Glutamatergic neuron (in vitro differentiated cells): Measurements from ENCODE around the gene LCE4A. TPM values are rescaled to one million over a fixed set of nuclear protein-coding genes. Genes with fewer than 3 reads are reported as not detected.

Source experiments
- DNase-seq: peaks from one replicate; pipeline ENCODE4 v3.0.0; 2022
- H3K27ac Mint-ChIP-seq: one replicate; pipeline ENCODE4 v1.8.0; 2020; ENCODE audit warnings: mild to moderate bottlenecking, mixed read lengths, inconsistent platforms; ENCODE audit not compliant: unreplicated experiment
- H3K27me3 Mint-ChIP-seq: one replicate; pipeline ENCODE4 v1.8.0; 2020; ENCODE audit warnings: mild to moderate bottlenecking, moderate library complexity, mixed read lengths, inconsistent platforms; ENCODE audit not compliant: unreplicated experiment
- H3K36me3 Mint-ChIP-seq: one replicate; pipeline ENCODE4 v1.8.0; 2020; ENCODE audit warnings: mild to moderate bottlenecking, mixed read lengths, inconsistent platforms; ENCODE audit not compliant: unreplicated experiment
- H3K4me1 Mint-ChIP-seq: one replicate; pipeline ENCODE4 v1.8.0; 2020; ENCODE audit warnings: mild to moderate bottlenecking, low read depth, mixed read lengths, inconsistent platforms; ENCODE audit not compliant: unreplicated experiment
- H3K4me3 Mint-ChIP-seq: one replicate; pipeline ENCODE4 v1.8.0; 2020; ENCODE audit warnings: mild to moderate bottlenecking, mixed read lengths, inconsistent platforms; ENCODE audit not compliant: unreplicated experiment
- H3K9me3 Mint-ChIP-seq: one replicate; pipeline ENCODE4 v1.8.0; 2020; ENCODE audit warnings: mild to moderate bottlenecking, moderate library complexity, mixed read lengths, inconsistent platforms; ENCODE audit not compliant: unreplicated experiment
- total RNA-seq: library from RNA; stranded (reverse); fragmentation: NEBNext Ultra II Directional; extraction: Animal tissue kit (Norgen Biotek cat#: 25700); gene quantifications from one replicate; pipeline ENCODE4 v1.2.1, GENCODE V29; 2021; ENCODE audit not compliant: unreplicated experiment
- TF ChIP-seq, protein P1 (sequence below): fragments of 200-600 bp; sonication (generic); IDR thresholded peaks from one replicate; pipeline ENCODE4 v1.5.0; 2021; ENCODE audit not compliant: partially characterized antibody, unreplicated experiment

Gene LCE4A
- total RNA-seq, 1 donor from 2014 or later = not detected

DNA sequence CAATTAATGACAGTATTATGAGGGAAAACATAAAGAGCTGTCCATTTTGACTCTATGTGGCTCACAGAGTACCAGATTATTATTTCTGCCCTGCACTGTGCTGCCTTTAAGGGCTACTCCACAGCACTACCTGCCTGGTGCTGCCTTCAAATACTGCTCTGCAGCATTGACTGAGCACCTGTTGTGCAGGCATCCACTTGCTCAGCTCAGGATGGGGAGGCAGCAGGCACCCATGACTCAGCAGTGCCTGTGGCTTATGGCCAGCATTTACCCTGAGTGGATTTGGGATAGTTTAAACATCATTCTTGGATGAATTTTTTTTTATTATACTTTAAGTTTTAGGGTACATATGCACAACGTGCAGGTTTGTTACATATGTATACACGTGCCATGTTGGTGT, 48.9 kb downstream of the LCE4A start:
- DNase-seq = no peak
- TF ChIP-seq, protein P1, sequence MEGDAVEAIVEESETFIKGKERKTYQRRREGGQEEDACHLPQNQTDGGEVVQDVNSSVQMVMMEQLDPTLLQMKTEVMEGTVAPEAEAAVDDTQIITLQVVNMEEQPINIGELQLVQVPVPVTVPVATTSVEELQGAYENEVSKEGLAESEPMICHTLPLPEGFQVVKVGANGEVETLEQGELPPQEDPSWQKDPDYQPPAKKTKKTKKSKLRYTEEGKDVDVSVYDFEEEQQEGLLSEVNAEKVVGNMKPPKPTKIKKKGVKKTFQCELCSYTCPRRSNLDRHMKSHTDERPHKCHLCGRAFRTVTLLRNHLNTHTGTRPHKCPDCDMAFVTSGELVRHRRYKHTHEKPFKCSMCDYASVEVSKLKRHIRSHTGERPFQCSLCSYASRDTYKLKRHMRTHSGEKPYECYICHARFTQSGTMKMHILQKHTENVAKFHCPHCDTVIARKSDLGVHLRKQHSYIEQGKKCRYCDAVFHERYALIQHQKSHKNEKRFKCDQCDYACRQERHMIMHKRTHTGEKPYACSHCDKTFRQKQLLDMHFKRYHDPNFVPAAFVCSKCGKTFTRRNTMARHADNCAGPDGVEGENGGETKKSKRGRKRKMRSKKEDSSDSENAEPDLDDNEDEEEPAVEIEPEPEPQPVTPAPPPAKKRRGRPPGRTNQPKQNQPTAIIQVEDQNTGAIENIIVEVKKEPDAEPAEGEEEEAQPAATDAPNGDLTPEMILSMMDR = no peak
- H3K4me3 Mint-ChIP-seq = no peak overlapping the region
- peaks cover 4% of the 10 kb centered on the region for H3K27me3 Mint-ChIP-seq
- H3K36me3 Mint-ChIP-seq = no peaks in the 10 kb centered on the region
- H3K4me1 Mint-ChIP-seq = no peaks in the 10 kb centered on the region
- H3K9me3 Mint-ChIP-seq = no peaks in the 10 kb centered on the region
- H3K27ac Mint-ChIP-seq = no peak overlapping the region

DNA sequence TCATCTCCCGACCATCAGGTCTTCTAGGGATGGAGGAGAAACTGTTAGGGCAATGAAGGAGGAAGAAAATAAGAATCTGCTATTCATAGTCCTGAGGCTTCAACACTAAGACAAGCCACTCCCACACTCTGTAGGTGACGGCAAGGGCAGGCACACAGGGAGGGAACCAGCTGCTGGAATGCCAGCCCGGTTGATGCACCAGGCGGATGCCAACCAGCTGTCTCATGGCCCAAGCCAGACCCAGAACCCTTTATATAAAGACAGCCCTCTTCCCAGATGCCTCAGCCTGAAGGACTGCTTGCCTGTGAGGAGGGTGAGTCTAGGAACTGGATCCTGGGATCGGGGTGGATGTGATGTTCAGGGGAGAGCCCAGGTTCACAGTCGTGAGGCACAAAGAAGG, 49.8 kb downstream of the LCE4A start, which contains the start of gene KPRP:
TSS of gene KPRP (plus strand) at position 279 of the 400 bp plus-strand sequence. CDS start 1,564 bp downstream, outside the sequence.
- no peak for DNase-seq
- Mint-ChIP-seq H3K27ac (no peak within 1 kb of the TSS), H3K27me3 (peaks cover 4% of the 10 kb centered on the region), H3K4me3 (no peak within 1 kb of the TSS), H3K36me3 (no peaks in the 10 kb centered on the region), H3K4me1 (no peaks in the 10 kb centered on the region), H3K9me3 (no peaks in the 10 kb centered on the region)
- TF ChIP-seq, protein P1 = no peak

DNA sequence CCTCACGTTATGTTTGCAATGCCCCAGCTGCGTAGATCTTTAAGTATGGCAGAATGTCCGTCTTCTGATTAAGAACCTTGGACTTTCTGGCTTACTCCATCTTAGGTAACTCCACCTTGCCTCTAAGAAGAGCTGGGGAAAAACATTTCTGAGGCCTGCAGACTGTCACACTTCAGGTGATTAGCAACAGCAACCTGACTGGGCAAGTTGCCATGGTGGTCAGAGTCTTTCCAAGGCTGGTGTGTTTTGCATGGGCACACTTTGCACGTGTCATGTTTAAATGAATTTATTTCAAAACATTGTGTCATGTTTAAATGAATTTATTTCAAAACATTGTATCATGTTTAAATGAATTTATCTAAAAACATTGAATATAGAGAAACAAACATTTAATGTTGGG, 50.7 kb downstream of the LCE4A start:
- Mint-ChIP-seq H3K27me3 (peaks cover 4% of the 10 kb centered on the region), H3K4me1 (no peaks in the 10 kb centered on the region), H3K27ac (no peak overlapping the region), H3K9me3 (no peaks in the 10 kb centered on the region), H3K4me3 (no peak overlapping the region), H3K36me3 (no peaks in the 10 kb centered on the region)
- no peak for DNase-seq
- TF ChIP-seq, protein P1 = no peak

Other genes with a start within 250 kb of the LCE4A start
- not detected for gene LCE5A, start 197.4 kb upstream of the LCE4A start, total RNA-seq
- not detected for gene CRCT1, start 193.7 kb upstream of the LCE4A start, total RNA-seq
- not detected for gene LCE3E, start 141.4 kb upstream of the LCE4A start, total RNA-seq
- gene LCE3D, start 127.6 kb upstream of the LCE4A start, total RNA-seq = not detected
- not detected for gene LCE3C, start 107.9 kb upstream of the LCE4A start, total RNA-seq
- gene LCE3B, start 94.3 kb upstream of the LCE4A start, total RNA-seq = not detected
- not detected for gene LCE3A, start 85.1 kb upstream of the LCE4A start, total RNA-seq
- gene LCE2D, start 44.8 kb upstream of the LCE4A start, total RNA-seq = not detected
- not detected for gene LCE2C, start 32.9 kb upstream of the LCE4A start, total RNA-seq
- gene LCE2B, start 22.0 kb upstream of the LCE4A start, total RNA-seq = not detected
- not detected for gene LCE2A, start 9.8 kb upstream of the LCE4A start, total RNA-seq
- not detected for gene KPRP, start 49.9 kb downstream of the LCE4A start, total RNA-seq
- not detected for gene LCE1F, start 67.0 kb downstream of the LCE4A start, total RNA-seq
- not detected for gene LCE1E, start 78.1 kb downstream of the LCE4A start, total RNA-seq
- gene LCE1D, start 88.6 kb downstream of the LCE4A start, total RNA-seq = not detected
- gene LCE1C, start 98.5 kb downstream of the LCE4A start, total RNA-seq = not detected
- not detected for gene LCE1B, start 103.8 kb downstream of the LCE4A start, total RNA-seq
- gene LCE1A, start 119.3 kb downstream of the LCE4A start, total RNA-seq = not detected
- gene LCE6A, start 134.7 kb downstream of the LCE4A start, total RNA-seq = not detected
- not detected for gene LCE7A, start 151.8 kb downstream of the LCE4A start, total RNA-seq
- not detected for gene SMCP, start 170.2 kb downstream of the LCE4A start, total RNA-seq
- gene IVL, start 200.4 kb downstream of the LCE4A start, total RNA-seq = not detected
- gene SPRR5, start 239.0 kb downstream of the LCE4A start, total RNA-seq = not detected